ENCODE results near the gene SLC9C2.
"Not testable (repeated sequence)": the region's sequence is repeated elsewhere in the genome, so short reads cannot be mapped to it uniquely, and the experiment has no call there.

SLC9C2 gene, protein sequence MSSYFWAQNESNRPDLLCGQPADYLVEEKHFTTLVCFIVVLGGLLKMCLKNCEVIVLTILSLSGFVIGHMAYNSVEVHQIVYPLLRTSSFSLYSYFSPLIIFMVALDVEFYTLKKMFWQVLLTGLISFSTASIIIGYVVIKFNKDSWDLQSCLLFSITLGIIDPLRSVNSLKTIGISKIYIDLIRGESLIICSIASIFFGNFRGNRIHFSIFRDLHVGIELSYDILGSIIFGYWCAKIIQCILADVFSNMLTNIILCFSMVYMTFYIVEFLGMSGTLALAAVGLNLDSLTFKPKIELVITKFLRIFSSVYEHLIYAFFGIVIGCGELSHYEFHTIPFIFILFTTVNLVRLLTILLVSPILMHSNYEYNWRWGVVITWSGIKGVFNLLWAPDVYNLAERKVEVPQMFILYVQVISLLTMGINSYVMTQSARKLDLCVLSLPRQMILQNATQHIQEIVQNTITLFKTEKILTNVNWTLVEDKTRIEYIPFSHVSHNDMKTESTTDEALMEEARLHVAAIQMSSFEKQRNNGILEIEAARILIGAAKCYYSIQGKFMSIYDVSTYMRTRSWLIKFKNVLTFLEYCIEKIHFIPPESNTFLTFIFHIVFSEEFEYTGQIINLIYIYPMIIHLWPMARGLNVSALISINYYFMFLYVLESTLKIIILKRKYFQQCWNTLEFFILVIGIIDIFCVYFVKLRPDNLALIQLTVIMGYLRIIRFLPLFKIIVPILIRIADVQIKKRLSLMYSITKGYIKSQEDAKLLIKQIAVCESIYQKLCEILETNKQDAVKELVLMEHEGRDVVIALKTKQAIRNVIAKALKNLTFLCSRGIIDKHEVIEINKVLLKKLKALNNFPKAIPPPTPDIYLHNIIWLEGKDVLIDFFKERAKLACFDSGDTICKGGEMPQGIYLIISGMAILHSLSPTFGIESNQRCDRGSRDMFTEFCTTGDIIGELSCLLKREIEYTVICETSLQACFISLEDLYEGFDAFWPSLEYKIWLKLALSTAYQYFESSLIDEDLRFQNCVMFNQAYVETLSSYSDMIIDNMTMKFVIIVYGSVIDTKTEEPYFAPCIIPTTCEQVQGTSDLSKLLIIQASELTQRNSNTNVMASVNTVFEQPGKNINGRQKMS

DNA sequence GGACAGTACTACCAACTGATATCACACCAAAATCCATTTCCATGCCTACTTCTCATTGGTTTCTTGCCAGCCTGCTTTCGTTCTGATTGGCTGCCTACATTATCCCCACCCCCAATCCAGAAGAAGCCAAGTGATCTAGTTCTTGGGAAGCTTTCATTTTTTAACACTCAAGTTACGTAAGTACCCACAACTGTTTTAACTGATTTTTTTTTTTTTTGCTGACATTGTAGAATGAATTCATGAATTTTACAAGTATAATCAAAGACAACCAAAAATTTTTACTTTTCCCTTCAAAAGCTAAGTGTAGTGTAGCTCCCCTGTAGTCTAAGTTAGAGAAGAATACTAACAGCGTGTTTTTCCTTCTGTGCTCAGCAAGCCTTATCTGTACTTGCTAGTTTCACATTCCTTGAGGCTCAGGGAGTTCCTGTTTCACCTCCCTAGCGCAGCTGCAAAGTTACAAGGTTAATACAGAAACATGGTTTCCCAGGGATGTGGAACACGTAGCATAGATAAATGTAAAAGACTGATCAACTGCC, at the start of gene SLC9C2:
TSS of gene SLC9C2 (minus strand) at position 17 of the 536 bp plus-strand sequence. CDS start 1,296 bp downstream, outside the sequence.
- TF ChIP-seq, protein P1, sequence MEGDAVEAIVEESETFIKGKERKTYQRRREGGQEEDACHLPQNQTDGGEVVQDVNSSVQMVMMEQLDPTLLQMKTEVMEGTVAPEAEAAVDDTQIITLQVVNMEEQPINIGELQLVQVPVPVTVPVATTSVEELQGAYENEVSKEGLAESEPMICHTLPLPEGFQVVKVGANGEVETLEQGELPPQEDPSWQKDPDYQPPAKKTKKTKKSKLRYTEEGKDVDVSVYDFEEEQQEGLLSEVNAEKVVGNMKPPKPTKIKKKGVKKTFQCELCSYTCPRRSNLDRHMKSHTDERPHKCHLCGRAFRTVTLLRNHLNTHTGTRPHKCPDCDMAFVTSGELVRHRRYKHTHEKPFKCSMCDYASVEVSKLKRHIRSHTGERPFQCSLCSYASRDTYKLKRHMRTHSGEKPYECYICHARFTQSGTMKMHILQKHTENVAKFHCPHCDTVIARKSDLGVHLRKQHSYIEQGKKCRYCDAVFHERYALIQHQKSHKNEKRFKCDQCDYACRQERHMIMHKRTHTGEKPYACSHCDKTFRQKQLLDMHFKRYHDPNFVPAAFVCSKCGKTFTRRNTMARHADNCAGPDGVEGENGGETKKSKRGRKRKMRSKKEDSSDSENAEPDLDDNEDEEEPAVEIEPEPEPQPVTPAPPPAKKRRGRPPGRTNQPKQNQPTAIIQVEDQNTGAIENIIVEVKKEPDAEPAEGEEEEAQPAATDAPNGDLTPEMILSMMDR (IDR thresholded peaks at IDR 0.05; ENCODE audit: borderline replicate concordance, insufficient read depth, low read depth, low read length), result no peak
- no peak within 1 kb of the TSS for H3K4me3 ChIP-seq (ENCODE audit: low read depth, low read length)

DNA sequence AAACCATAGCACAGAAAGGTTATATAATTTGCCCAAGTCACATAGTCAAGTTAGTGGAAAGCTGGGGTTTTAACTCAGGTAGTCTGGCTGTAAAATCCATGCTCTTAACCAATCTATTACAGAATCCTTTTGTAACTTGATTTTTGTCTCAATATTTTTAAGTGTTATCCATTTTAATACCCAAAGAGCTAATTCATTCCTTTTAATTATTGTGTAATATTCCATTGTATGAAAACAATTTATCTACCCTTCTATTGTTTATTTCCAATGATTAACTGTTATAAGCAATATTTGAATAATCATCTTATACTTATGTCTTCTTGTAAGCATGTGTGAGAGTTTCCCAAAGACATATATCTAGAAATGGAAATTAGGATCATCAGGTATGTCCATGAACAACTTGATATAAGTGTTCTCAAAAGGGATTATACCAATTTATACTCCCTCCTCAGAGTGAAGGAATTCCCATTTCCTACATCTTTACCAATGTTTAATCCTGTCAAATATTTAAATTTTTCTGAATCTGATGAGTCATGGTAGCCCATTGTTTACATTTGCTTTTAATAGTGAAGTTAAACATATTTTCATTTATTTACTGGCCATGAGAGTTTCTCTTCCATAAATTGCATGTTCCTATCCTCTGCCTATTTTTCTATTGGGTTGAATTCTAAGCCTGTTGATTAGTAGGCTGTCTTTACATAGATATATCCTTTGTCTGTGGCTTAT, 46.2 kb upstream of the SLC9C2 start:
- no peak overlapping the region for H3K4me3 ChIP-seq (ENCODE audit: low read depth, low read length)
- TF ChIP-seq, protein P1 (IDR thresholded peaks at IDR 0.05; ENCODE audit: borderline replicate concordance, insufficient read depth, low read depth, low read length), result no peak

DNA sequence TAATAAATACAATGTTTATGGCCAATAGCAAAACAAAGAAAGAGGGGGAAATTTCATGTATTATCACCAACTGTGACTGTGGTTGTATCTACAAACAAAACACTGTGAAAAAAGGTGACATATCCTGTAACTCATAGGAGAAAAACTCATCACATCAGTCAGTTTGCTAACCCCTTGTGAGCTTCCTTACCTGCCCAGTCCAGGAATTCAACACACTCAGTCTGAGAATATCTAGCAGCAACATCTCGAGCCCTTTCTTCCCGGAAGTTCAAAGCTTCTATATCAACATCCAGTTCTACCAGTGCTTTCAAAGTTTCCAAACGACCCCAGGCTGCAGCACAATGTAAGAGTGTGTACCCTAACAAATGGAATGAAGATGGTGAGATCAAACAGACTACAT, 43.8 kb upstream of the SLC9C2 start:
- no peak overlapping the region for H3K4me3 ChIP-seq (ENCODE audit: low read depth, low read length)
- TF ChIP-seq, protein P1 (IDR thresholded peaks at IDR 0.05; ENCODE audit: borderline replicate concordance, insufficient read depth, low read depth, low read length), result no peak

DNA sequence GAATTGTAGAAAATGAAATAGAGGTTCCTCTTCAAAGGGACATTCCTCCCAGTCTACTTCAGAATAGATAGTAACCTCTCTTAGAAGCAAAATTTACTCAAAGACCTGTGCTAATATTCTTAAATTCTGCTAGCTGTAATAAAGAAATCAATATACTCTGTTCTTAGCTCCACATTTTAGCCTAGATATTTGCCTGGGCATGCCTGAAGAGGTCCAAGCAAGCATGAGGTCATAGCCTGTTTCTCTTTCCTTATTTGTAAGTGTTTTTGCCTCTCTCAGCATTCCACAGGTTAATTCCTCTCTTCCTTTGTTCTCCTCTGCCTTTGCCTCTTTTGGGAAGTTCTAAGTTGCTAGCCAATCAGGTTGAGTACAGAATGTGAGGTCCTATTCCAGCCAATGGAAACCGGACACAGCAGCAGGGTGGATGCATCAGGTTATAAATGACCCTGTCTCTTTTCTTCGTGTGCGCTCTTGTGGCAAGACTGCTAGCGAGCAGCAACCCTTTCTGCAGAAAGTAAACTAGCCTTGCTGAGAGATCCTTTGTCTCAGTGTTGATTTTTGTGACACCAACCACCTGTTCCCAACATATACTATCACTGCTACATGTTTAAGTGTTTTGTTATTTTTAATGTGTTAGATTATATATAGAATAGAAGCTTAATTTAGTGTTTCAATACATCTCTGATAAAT, 39.7 kb upstream of the SLC9C2 start:
- not testable (repeated sequence) for H3K4me3 ChIP-seq (ENCODE audit: low read depth, low read length)

DNA sequence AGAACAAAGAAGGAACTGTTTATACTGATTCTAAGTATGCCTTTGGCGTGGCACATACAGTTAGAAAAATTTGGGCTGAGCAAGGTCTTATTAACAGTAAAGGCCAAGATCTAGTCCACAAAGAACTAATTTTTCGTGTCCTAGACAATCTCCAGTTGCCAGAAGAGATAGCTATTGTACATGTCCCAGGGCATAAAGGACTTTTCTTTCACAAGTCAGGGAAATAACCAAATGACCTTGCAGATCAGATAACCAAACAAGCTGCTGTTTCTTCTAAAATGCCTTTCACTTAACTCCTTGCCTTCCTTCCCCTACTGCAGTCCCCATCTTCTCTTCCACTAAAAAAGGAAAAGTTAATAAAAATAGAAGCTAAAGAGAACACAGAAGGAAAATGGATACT, 36.2 kb upstream of the SLC9C2 start:
- H3K4me3 ChIP-seq (ENCODE audit: low read depth, low read length), result no peak overlapping the region
- TF ChIP-seq, protein P1 (IDR thresholded peaks at IDR 0.05; ENCODE audit: borderline replicate concordance, insufficient read depth, low read depth, low read length), result no peak

DNA sequence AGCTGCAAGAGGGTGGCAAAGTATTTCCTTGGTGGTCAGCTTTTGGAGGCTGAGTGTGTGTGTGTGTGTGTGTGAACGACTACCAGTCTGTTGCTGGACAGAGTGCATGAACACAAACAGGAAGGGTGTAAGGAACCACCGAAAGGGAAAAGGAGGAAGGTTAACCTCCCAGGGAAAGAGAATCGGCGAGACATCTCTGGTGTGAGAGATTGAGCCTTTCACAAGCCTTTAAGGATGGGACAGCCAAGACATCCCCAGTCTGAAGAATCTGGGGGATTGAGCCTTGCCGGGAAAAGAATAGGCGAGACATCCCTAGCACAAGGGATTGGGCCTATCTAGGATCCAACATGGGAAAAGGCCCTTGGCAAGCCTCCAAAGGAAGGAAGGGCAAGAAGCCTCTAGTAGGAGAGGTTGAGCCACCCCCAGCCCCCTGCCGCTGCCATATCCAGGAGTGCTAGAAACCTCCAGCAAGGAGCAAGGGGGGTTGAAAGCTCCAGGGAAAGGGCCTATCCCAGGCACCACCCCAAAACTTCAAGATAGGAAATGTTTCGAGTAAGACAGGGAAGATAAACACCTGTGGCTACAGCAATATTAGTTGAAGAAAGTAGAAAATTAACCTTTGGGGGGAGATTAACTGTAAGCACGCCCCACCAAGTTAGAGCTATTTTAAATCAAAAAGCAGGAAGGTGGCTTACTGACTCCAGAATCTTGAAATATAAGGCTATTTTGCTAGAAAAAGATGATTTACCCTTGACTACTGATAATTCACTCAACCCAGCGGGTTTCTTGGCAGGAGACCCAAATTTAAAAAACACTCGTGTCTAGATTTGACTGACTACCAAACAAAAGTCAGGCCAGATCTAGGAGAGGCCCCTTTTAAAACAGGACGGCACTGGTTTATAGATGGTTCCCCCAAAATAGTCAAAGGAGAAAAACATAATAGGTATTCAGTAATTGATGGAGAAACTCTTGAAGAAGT, 35.5 kb upstream of the SLC9C2 start:
- TF ChIP-seq, protein P1 (IDR thresholded peaks at IDR 0.05; ENCODE audit: borderline replicate concordance, insufficient read depth, low read depth, low read length), result no peak
- no peak overlapping the region for H3K4me3 ChIP-seq (ENCODE audit: low read depth, low read length)

DNA sequence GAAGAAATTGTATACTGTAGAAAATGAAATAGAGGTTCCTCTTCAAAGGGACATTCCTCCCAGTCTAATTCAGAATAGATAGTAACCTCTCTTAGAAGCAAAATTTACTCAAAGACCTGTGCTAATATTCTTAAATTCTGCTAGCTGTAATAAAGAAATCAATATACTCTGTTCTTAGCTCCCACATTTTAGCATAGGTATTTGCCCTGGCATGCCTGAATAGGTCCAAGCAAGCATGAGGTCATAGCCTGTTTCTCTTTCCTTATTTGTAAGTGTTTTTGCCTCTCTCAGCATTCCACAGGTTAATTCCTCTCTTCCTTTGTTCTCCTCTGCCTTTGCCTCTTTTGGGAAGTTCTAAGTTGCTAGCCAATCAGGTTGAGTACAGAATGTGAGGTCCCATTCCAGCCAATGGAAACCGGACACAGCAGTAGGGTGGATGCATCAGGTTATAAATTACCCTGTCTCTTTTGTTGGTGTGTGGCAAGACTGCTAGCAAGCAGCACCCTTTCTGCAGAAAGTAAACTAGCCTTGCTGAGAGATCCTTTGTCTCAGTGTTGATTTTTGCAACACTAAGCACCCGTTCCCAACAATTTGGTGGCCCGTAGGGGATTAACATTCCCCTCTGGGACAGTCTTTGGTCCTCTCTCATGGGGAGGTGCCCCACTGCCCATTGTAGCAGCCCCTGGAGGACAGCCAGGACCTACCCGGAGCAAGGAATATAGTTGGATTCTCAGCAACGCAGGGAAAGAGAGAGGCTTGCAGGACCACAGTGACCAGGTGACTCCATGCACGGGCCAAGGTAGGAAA, 34.6 kb upstream of the SLC9C2 start:
- H3K4me3 ChIP-seq (ENCODE audit: low read depth, low read length), result not testable (repeated sequence)

All from GM12875 (cell line).